HG03521 (cell line): ENCODE measurements around the gene NACC2.

Experiments
- ATAC-seq: cut with Tn5 transposase; IDR thresholded peaks from one replicate; pipeline ENCODE4 v1.9.1; 2021; ENCODE audit warnings: mild to moderate bottlenecking, moderate library complexity; ENCODE audit not compliant: unreplicated experiment

Gene NACC2

GRCh38 chr9:136093995-136094881 is 851 bp downstream of the NACC2 start:
- ATAC-seq, result no peak

DNA sequence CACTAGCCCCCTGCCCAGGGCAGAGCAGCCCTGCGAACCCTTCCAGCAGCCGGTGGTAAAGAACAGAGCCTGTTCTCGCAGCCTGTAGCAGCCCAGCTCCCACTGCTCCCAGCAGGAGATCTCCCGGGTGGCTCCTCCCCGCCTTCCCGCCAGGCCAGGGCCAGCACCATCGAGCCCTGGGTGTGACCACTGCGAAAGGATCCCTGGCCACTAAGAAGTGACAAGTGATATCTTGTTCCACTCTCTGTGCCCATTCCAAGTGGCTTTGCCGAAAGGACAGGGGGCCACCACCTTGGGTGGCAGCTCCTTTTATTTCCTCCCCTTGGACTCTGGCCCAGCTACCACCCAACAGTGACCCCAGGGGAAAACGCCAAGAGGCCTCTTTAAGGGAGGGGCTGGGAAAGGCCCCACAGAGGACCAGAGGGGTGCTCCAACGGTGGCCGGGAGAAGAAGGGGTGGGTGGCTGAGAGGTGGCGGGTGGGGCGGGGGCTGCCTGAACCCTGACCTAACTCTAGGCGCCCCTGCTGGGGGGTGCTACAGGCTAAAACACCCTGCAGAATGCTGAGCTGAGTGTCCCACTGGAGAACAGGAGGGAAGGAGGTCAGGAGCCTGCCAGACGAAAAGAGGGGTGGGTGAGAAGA is 1.6 kb downstream of the NACC2 start:
- no peak for ATAC-seq

DNA sequence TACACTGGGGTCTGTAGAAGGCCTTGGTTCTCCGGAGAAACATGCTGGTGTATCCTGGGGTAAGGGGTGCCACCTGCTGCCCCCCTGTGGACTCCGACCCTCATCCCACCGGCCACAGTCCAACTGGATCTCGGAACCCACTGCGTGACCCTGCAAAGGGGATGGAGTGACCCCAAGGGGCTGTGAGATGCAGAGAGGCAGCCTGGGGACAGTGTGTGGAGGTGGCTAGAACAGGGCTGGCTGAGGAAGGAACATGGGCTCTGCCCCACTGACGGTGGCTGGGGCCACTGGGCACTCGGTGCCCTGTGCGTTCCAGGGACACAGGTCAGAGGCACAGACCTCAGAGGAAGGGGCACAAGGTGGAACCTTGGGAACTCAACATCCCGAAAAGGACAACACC is 2.3 kb downstream of the NACC2 start:
- no peak for ATAC-seq

GRCh38 chr9:136092353-136092650 is 2.8 kb downstream of the NACC2 start:
- no peak for ATAC-seq

- ATAC-seq, result no peak
Measured at GRCh38 chr9:136091582-136092352, 3.3 kb downstream of the NACC2 start.

DNA sequence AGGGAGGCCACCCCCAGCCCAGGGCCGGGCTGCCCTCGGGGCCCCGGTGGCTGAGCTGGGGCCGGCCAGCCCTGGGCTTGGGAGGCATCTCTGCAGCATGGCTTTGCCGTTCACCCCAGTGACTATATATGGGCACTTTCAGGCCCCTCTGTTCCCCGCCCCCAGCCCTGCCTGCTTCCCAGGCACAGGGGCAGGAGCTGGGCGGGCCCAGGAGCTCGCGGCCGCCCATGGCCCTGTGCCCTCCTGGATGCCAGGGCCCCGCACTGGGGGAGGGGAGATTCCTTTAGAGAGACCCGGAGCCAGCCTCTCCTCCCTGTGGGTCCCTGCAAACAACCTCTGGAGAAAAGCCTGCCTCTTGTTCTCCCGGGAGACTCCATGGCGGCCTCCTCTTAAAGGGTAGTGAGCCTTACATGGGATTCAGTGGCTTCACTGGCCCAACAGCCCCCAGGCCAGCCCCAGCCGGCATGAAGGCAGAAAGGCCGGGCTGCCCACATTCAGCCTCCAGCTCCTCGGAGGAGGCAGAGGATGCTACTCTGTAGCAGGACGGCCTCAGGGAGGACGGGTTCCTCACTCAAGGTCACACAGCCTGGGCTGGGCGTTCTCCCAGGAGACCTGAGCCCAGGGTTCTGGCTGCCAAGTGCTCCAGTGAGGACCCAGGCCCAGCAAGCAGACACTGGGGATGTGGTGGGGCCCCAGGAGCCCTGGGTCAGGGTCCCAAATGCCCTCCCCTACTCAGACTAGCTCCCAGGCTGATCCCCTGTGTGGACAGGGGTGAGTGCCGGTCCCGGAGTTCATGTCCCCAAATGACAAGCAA is 4.1 kb downstream of the NACC2 start:
- ATAC-seq, result no peak

DNA sequence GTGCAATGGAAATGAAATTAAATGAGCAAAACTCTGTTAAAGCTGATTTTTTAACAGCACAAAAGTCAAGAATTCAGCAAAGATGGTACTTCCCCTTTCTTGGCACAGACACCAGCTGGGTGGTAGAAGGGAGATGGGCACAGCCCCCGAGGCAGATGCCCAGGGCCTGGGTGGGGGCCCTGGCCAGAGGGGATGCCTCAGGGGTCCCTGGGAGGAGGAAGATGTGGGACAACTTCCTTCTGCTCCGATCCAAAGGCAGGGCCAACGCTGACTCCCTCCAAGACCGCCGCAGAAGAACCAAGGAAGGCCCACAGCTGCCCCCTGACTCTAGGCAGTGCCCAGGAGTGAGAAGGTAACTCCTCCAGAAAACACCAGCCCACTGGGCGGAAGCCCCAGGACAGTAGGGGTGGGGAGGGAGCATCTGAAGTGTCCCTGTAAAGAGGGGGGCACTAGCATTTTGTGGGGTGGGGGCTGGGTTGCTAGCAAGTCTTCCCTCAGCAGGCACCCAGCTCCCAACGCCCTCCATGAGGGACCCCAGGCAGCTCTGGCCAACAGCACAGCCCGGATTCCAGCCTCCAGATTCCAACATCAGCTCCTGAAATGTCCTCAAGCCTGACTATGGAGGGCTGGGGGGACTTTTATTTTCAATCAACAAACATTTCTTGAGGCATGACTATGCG is 4.9 kb downstream of the NACC2 start:
- no peak for ATAC-seq

DNA sequence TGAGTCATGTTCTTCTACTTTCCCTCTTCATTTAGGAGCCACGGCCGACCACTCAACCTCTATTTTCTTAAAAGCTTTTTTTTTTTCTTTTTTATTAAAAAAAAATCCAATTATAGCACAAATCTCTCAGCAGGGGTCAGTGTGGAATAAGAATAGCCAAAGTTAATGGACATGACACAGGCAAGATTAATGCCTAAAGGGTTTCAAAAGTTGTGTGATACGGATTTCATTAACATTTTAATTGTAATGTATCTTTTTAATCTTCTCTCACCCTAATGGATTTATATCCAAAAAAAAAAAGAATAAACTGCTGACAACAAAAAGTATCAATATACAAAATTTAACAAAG is 5.4 kb downstream of the NACC2 start:
- ATAC-seq, result no peak

DNA sequence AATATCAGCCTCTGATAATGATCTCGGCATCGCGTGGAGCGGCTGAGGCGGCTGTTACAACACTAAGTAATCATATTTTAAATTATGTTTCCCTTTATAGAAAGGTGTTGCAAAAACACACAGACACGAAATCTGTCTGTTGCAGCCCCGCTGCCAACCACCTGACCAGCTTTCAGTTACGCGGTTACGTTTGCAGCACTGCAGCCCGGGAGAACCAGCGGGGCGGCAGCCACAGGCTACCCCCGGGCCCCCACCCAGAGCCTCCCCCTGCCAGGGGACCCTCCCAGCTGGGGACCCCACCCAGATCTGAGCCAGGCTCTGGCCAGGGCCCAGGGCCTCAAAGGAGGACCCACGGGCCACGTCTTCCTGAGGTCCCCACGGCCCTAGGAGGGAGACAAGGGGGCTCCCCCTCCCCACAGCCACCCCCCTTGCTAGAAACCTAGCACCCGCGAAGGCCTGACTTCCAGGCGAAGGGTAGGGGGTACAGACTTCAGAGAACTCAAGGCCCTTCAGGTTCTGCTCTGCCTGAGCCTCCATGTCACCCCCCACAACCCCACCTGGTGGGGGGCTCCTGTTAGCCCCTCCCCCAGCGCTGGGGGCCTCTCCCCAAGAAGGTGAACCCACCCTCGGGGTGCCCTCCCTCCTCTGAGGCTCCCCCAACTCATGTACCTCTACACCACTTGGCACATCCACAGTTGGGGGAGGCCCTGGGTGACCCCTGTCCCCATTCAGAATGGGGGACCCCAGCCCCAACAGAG is 6.0 kb downstream of the NACC2 start:
- no peak for ATAC-seq

DNA sequence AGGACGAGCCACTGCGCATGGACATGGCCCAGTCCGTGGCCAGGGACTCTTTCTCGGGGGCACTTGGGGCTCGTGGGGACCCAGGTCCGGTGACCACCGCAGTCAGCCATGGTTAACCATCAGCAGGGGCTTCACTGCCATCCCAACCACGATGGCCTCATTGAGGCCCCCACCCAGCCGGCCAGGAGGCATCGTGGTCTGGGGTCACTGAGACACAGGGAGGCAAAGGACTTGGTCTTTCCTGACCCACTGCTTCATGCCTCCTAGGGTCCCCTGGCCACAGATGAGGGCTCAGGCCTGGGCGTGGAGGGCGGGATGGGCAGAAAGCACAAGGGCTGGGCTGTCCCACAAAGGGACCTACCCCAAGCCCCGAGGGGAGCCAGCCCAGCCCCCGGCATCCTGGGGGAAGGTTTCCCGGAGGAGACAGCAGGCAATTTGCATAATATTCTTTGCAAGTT is 6.6 kb downstream of the NACC2 start:
- ATAC-seq, result no peak

GRCh38 chr9:136087741-136088480 is 7.2 kb downstream of the NACC2 start:
- no peak for ATAC-seq

- ATAC-seq, result no peak
Measured at GRCh38 chr9:136086951-136087740, 7.9 kb downstream of the NACC2 start.

- ATAC-seq, result no peak
Measured at GRCh38 chr9:136086213-136086881, 8.7 kb downstream of the NACC2 start.

DNA sequence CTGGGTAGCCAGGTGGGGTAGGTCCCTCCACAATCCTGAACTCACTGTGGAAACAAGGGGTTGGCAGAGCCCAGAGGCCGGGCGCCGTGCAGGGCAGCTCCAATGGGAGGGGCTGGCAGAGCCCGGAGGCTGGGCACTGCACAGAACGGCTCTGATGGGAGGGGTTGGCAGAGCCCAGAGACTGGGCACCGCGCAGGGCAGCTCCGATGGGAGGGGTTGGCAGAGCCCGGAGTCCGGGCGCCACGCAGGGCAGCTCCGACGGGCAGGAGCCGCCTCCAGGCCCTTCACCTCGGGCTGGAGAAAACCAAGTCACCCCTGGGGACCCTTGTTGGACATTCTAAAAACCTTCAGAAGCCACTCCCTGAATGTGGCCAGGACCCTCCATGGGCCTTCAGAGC is 9.3 kb downstream of the NACC2 start:
- no peak for ATAC-seq

DNA sequence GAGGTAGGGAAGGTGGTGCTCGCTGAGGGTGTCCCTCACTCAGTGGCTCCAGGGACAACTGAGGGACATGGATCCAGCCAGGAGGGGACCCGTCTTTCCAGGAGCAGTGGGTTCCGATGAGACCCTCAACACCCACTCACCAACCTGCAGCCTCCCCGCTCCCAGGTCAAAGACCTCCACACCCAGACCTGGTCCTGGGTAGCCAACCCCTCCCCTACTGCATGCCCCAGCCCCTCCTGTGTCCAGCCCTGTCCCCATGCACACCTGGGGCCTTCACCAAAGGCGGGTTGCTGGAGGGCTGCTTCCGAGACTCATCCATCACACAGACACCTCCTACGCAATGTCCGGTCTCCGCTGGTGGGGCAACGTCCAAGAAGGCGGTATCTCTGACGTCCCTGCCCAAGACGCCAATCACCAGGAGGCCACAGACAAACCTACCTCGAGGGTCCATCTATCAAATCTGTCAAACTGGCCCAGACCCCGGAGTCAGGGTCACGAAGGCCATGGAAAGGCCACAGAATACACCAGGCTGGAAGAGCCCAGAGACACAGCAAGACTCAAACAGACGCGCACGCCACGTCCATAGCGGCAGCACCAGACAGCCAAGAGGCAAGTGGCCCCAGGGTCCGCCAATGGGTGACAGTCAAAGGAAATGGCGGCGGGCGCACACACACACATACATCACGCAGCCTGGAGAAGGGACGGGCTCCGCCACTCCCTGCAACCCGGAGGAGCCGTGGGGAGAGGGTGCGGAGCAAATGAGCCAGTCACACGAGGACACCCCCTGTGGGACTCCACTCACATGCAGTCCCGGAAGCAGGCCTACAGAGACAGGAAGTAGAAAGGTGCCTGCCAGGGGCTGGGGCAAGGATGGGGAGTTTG is 10.8 kb downstream of the NACC2 start:
- ATAC-seq, result no peak

DNA sequence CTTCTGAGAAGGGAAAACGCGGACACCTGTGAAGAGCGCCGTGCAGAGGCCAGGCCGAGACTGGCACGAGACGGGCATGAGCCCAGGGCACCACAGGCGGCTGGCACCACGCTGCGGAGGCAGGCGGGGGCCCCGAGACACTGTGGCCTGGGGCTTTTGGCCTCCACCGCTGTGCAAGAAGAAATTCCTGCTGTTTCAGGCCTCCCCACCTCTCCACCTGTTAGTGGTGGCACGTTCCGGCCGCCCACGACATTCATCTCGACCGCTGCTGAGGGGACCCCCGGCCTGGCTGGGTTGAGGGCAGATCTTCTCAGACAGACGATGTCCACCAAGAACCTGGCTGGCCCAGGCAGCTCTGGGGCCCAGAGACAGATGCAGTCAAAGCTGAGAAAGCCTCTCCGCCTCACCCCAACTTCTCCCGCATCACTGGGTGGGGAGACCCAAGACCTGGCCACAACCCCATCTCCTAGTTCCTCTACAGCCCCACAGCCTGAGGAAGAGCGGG is 11.5 kb downstream of the NACC2 start:
- no peak for ATAC-seq
